HCT116 (cell line): ENCODE measurements around the gene DAP.

Experiments used
- EZH2 ChIP-seq: fragments of 200-600 bp; sonication (generic); IDR thresholded peaks from 2 replicates; pipeline ENCODE4 v1.6.1; 2017; ENCODE audit warnings: antibody characterized with exemption, mixed run types
- POLR2A ChIP-seq: IDR thresholded peaks from 2 replicates; pipeline ENCODE4 v1.7.0; 2011; ENCODE audit warnings: borderline replicate concordance; ENCODE audit not compliant: insufficient read depth, insufficient read length; ENCODE audit errors: extremely low read depth
- YY1 ChIP-seq: IDR thresholded peaks from 2 replicates; pipeline ENCODE4 v1.6.1; 2011; ENCODE audit warnings: low read length, low read depth, moderate library complexity, mild to moderate bottlenecking; ENCODE audit not compliant: insufficient replicate concordance; ENCODE audit errors: extremely low read depth
- ZNF274 ChIP-seq: fragments of 200-500 bp; sonication (Bioruptor generic); IDR thresholded peaks from 2 replicates; pipeline ENCODE4 v1.6.1; 2014; ENCODE audit warnings: mild to moderate bottlenecking, low read depth, low read length, inconsistent platforms
- TF ChIP-seq, protein P1 (sequence below), 3 experiments: fragments of 200-600 bp in 1 of 3; sonication (generic) in 1 of 3; IDR thresholded peaks in 2 of 3; conservative IDR thresholded peaks in 1 of 3; 2 replicates each; pipeline ENCODE4 v1.5.1; 2012 to 2017; ENCODE audit warnings: low read depth in 2 of 3, low read length in 2 of 3, antibody characterized with exemption in 1 of 3, borderline replicate concordance in 1 of 3, control low read depth in 1 of 3, mild to moderate bottlenecking in 1 of 3, mixed read lengths in 1 of 3, mixed run types in 1 of 3, moderate library complexity in 1 of 3; ENCODE audit not compliant: insufficient read depth in 1 of 3

DNA sequence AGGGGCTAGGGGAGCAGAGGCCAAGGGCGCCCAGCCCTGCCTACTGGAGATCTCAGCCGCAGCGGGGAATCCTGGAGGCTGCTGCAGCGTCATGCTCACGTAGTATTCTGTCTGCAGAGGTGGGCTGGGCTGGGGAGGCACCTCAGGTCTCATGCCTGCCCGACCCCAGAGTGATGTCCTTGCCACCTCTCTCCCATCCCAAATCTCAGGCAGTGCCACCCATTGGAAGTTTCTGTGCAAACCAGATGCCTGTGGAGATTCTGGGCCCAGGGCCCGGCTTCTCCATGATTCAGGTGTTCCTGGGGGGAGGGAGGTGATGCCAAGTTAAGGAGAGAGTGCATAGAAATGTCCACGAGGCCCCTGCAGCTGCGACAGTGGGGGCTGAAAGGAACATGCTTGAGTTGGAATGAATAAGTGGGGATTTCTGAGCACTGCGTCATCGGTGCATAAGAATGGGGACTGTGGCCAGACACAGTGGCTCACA lies 125.1 kb downstream of the DAP start:
- TF ChIP-seq EZH2, result no peak
- TF ChIP-seq, protein P1, sequence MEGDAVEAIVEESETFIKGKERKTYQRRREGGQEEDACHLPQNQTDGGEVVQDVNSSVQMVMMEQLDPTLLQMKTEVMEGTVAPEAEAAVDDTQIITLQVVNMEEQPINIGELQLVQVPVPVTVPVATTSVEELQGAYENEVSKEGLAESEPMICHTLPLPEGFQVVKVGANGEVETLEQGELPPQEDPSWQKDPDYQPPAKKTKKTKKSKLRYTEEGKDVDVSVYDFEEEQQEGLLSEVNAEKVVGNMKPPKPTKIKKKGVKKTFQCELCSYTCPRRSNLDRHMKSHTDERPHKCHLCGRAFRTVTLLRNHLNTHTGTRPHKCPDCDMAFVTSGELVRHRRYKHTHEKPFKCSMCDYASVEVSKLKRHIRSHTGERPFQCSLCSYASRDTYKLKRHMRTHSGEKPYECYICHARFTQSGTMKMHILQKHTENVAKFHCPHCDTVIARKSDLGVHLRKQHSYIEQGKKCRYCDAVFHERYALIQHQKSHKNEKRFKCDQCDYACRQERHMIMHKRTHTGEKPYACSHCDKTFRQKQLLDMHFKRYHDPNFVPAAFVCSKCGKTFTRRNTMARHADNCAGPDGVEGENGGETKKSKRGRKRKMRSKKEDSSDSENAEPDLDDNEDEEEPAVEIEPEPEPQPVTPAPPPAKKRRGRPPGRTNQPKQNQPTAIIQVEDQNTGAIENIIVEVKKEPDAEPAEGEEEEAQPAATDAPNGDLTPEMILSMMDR (IDR thresholded peaks at IDR 0.05 in 2 of 3, conservative IDR thresholded peaks at IDR 0.05 in 1 of 3; ENCODE audit: borderline replicate concordance in 1 of 3, insufficient read depth in 1 of 3, low read depth in 2 of 3, low read length in 2 of 3), result no peak
- TF ChIP-seq ZNF274, result no peak
- no peak for TF ChIP-seq YY1
- TF ChIP-seq POLR2A, result no peak
